Fibroblast of pulmonary artery (primary cell): ENCODE data around the gene ZNF853.
A peak's percentile ranks its signal among the peaks of the same experiment; 100 is the strongest.

Source experiments
- DNase-seq: peaks from one replicate; pipeline ENCODE4 v3.0.0-alpha.2; 2010; ENCODE audit warnings: low read depth
- H3K4me3 ChIP-seq: replicated peaks from 2 replicates; pipeline ENCODE4 v1.5.1; 2011; ENCODE audit warnings: low read depth, mild to moderate bottlenecking, control low read depth, low read length, moderate library complexity
- TF ChIP-seq, protein P1 (sequence below): IDR thresholded peaks from 2 replicates; pipeline ENCODE4 v1.5.1; 2011; ENCODE audit warnings: mild to moderate bottlenecking, control low read depth, low read length, inconsistent platforms; ENCODE audit errors: missing control alignments

Gene ZNF853

GRCh38 chr7:6639032-6639431, 23.6 kb downstream of the ZNF853 start:
- no peak for DNase-seq
- TF ChIP-seq, protein P1, sequence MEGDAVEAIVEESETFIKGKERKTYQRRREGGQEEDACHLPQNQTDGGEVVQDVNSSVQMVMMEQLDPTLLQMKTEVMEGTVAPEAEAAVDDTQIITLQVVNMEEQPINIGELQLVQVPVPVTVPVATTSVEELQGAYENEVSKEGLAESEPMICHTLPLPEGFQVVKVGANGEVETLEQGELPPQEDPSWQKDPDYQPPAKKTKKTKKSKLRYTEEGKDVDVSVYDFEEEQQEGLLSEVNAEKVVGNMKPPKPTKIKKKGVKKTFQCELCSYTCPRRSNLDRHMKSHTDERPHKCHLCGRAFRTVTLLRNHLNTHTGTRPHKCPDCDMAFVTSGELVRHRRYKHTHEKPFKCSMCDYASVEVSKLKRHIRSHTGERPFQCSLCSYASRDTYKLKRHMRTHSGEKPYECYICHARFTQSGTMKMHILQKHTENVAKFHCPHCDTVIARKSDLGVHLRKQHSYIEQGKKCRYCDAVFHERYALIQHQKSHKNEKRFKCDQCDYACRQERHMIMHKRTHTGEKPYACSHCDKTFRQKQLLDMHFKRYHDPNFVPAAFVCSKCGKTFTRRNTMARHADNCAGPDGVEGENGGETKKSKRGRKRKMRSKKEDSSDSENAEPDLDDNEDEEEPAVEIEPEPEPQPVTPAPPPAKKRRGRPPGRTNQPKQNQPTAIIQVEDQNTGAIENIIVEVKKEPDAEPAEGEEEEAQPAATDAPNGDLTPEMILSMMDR: no peak
- peak overlapping the region; percentile 71 for H3K4me3 ChIP-seq

DNA sequence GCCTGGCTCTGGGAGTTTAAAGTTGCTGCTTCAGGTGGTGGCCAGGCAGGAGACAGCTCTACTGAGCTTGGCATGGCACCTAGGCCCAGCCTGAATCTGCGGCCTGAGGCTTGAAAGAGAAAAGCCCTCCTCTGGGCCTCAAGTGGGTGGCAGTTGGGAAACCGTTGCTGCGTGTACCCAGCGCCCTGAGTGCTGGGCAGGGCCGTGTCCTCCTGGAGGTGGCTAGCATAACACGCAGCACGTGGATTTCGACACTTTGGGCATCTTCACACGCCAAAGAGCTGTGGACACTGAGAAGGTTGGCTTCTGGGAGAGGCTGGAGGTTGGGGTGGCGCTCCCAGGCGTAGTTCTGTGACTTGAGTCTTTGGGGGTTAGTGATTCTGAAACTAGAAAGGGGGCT, 24.2 kb downstream of the ZNF853 start:
- DNase-seq: no peak
- H3K4me3 ChIP-seq: no peak overlapping the region
- TF ChIP-seq, protein P1: no peak

GRCh38 chr7:6640246-6640721, 24.9 kb downstream of the ZNF853 start:
- H3K4me3 ChIP-seq: no peak overlapping the region
- DNase-seq: peak; percentile 47
- TF ChIP-seq, protein P1: no peak

- no peak overlapping the region for H3K4me3 ChIP-seq
- TF ChIP-seq, protein P1: no peak
- no peak for DNase-seq
These were observed 26.1 kb downstream of the ZNF853 start for GRCh38 chr7:6641305-6642035.

GRCh38 chr7:6642239-6642839, 26.9 kb downstream of the ZNF853 start:
- H3K4me3 ChIP-seq: no peak overlapping the region
- TF ChIP-seq, protein P1: no peak

DNA sequence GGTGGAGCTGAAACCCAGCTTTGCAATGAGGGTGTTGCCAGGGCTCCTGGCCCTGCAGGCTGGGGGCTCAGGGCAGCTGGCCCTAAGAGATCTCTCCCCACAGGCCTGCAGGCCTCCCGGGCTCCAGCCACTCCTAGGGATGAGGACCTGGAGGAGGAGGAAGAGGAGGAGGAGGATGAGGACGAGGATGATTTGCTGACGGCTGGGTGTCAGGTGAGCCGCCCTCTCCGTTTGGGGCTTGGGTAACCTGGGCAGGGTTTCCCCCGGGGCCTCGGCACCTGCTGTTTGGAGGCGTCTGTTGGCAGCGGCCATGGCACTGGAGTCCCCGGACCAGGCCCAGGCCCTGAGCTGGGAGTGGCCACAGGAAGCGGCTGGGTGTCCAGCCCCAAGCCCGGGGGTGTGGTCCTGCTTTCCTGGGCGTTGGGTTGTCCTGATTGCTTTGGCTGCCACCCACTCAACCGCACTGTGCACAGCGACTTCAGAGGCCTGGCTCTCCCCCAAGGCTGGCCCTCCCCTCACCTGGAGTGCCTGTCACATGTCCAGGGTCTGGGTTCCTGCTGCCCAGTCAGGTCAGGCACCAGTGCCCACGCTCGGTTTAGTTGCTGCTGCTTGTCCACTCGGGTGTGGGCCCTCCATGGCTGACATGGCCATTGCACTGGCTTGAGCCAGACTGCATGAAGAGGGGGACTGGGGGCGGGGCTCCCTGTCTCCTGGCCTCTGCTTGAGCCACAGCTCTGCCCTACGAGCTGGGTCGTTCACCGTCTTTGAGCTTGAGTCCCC, 27.6 kb downstream of the ZNF853 start:
- DNase-seq: no peak
- TF ChIP-seq, protein P1: no peak
- H3K4me3 ChIP-seq: no peak overlapping the region

More at GRCh38 chr7:6642239-6642839, 26.9 kb downstream of the ZNF853 start:
- DNase-seq: no peak
